ENCODE results near the gene PLIN4.

- TF ChIP-seq POLR2A (IDR thresholded peaks at IDR 0.05; ENCODE audit: low read depth, low read length) (no peak), CTCF (IDR thresholded peaks at IDR 0.05; ENCODE audit: extremely low read depth in 1 of 2, insufficient read depth in 1 of 2, low read depth in 1 of 2, low read length in 2 of 2) (no peak)
Observed at GRCh38 chr19:4521888-4522242, 3.6 kb upstream of the PLIN4 start.
